SK-N-MC (cell line): ENCODE results near the gene GRAP2.

Experiments used
- DNase-seq: peaks from one replicate; pipeline ENCODE4 v3.0.0-alpha.2; 2011; ENCODE audit warnings: low read depth, low spot score
- H3K27ac ChIP-seq: fragments of 200-600 bp; sonication (generic); 2 replicates; pipeline ENCODE4 v1.5.1; 2016; ENCODE audit warnings: mixed run types
- H3K36me3 ChIP-seq: fragments of 200-600 bp; sonication (generic); 2 replicates; pipeline ENCODE4 v1.6.1; 2017; ENCODE audit warnings: antibody characterized with exemption, low read length, mixed read lengths; ENCODE audit not compliant: insufficient read depth
- H3K4me3 ChIP-seq: fragments of 200-600 bp; sonication (generic); 2 replicates; pipeline ENCODE4 v1.5.1; 2016
- H3K9ac ChIP-seq: fragments of 200-600 bp; sonication (generic); 2 replicates; pipeline ENCODE4 v1.8.0; 2017; ENCODE audit warnings: mixed run types, mixed read lengths; ENCODE audit not compliant: insufficient read length
- H3K9me3 ChIP-seq: fragments of 200-600 bp; sonication (generic); 2 replicates; pipeline ENCODE4 v1.6.1; 2017; ENCODE audit warnings: low read depth, mild to moderate bottlenecking, antibody characterized with exemption, low read length, moderate library complexity, mixed read lengths
- EZH2 ChIP-seq: fragments of 200-600 bp; sonication (generic); IDR thresholded peaks from one replicate; pipeline ENCODE4 v1.6.1; 2017; ENCODE audit warnings: antibody characterized with exemption
- FOXP2 ChIP-seq: optimal IDR thresholded peaks from 2 replicates; pipeline ENCODE3; 2011; ENCODE audit warnings: mild to moderate bottlenecking, moderate library complexity; ENCODE audit not compliant: insufficient read depth; ENCODE audit errors: extremely low read length, control extremely low read depth
- POLR2AphosphoS5 ChIP-seq: IDR thresholded peaks from 2 replicates; pipeline ENCODE4 v1.6.1; 2012; ENCODE audit warnings: mild to moderate bottlenecking, low read depth, low read length, borderline replicate concordance

GRAP2 gene

GRCh38 chr22:39995393-39996252 lies 94.7 kb downstream of the GRAP2 start:
- Histone ChIP-seq H3K4me3 (no peak overlapping the region), H3K27ac (no peak overlapping the region), H3K9ac (no peak overlapping the region), H3K9me3 (no peaks in the 10 kb centered on the region), H3K36me3 (no peaks in the 10 kb centered on the region)
- TF ChIP-seq EZH2 (no peak), POLR2AphosphoS5 (no peak), FOXP2 (no peak)
- DNase-seq, result no peak

- DNase-seq, result no peak
- no peak overlapping the region for H3K9ac ChIP-seq
- H3K36me3 ChIP-seq, result no peaks in the 10 kb centered on the region
- no peak for TF ChIP-seq EZH2
- TF ChIP-seq POLR2AphosphoS5, result no peak
- TF ChIP-seq FOXP2, result no peak
- no peak overlapping the region for H3K27ac ChIP-seq
- H3K9me3 ChIP-seq, result no peaks in the 10 kb centered on the region
- no peak overlapping the region for H3K4me3 ChIP-seq
Observed at GRCh38 chr22:39996732-39997131, 95.8 kb downstream of the GRAP2 start.

GRCh38 chr22:39997421-39997820 lies 96.5 kb downstream of the GRAP2 start:
- no peak overlapping the region for H3K9ac ChIP-seq
- no peak for TF ChIP-seq EZH2
- no peak for TF ChIP-seq POLR2AphosphoS5
- TF ChIP-seq FOXP2, result no peak
- no peaks in the 10 kb centered on the region for H3K36me3 ChIP-seq
- no peak overlapping the region for H3K27ac ChIP-seq
- H3K9me3 ChIP-seq, result no peaks in the 10 kb centered on the region
- no peak for DNase-seq
- no peak overlapping the region for H3K4me3 ChIP-seq

GRCh38 chr22:39997939-39998726 lies 97.2 kb downstream of the GRAP2 start:
- DNase-seq, result no peak
- H3K27ac ChIP-seq, result no peak overlapping the region

GRCh38 chr22:39999144-39999757 lies 98.4 kb downstream of the GRAP2 start:
- H3K27ac ChIP-seq, result peak overlapping the region; percentile 37; the same call in 1 of the 2 replicates
- H3K9ac ChIP-seq, result no peak overlapping the region
- no peak overlapping the region for H3K4me3 ChIP-seq
- no peaks in the 10 kb centered on the region for H3K9me3 ChIP-seq
- TF ChIP-seq EZH2, result no peak
- TF ChIP-seq POLR2AphosphoS5, result no peak
- no peak for TF ChIP-seq FOXP2
- H3K36me3 ChIP-seq, result no peaks in the 10 kb centered on the region
- DNase-seq, result no peak

More at GRCh38 chr22:39997939-39998726, 97.2 kb downstream of the GRAP2 start:
- Histone ChIP-seq H3K9ac (no peak overlapping the region), H3K4me3 (no peak overlapping the region), H3K36me3 (no peaks in the 10 kb centered on the region), H3K9me3 (no peaks in the 10 kb centered on the region)
- TF ChIP-seq POLR2AphosphoS5 (no peak), EZH2 (no peak), FOXP2 (no peak)

GRCh38 chr22:40000171-40000570 lies 99.3 kb downstream of the GRAP2 start:
- no peak overlapping the region for H3K27ac ChIP-seq
- no peak overlapping the region for H3K9ac ChIP-seq
- H3K36me3 ChIP-seq, result no peaks in the 10 kb centered on the region
- H3K4me3 ChIP-seq, result no peak overlapping the region
- TF ChIP-seq POLR2AphosphoS5 (no peak), FOXP2 (no peak)
- DNase-seq, result no peak
- no peaks in the 10 kb centered on the region for H3K9me3 ChIP-seq

GRCh38 chr22:40001106-40001505 lies 100.2 kb downstream of the GRAP2 start:
- no peak overlapping the region for H3K27ac ChIP-seq
- no peak overlapping the region for H3K9ac ChIP-seq
- no peaks in the 10 kb centered on the region for H3K9me3 ChIP-seq
- DNase-seq, result no peak
- TF ChIP-seq EZH2 (no peak), FOXP2 (no peak), POLR2AphosphoS5 (no peak)
- H3K4me3 ChIP-seq, result no peak overlapping the region
- H3K36me3 ChIP-seq, result no peaks in the 10 kb centered on the region
